ENCODE results near the gene MTNR1A. TPM values are rescaled to one million over a fixed set of nuclear protein-coding genes. Genes with fewer than 3 reads are reported as not detected.

The MTNR1A gene
- not detected for total RNA-seq
- polyA plus RNA-seq, result not detected
- total RNA-seq, result 0 to 0.09 (median 0) reads per million in 6 experiments

- Mint-ChIP-seq H3K4me1 (peaks cover 0 to 4% (median 0%) of the 10 kb centered on the region in 4 donors), H3K27ac (no peak within 1 kb of the TSS), H3K4me3 (no peak within 1 kb of the TSS), H3K27me3 (peaks cover 15 to 31% (median 23%) of the 10 kb centered on the region in 5 donors), H3K36me3 (no peaks in the 10 kb centered on the region), H3K9me3 (peaks cover 0 to 7% (median 2%) of the 10 kb centered on the region in 9 donors)
- no peak for DNase-seq
- ATAC-seq, result no peak
- POLR2A ChIA-PET, result no interaction called here
Observed at GRCh38 chr4:186554914-186555827, at the start of gene MTNR1A. TSS of gene MTNR1A (minus strand) at chr4:186555567. CDS start at chr4:186555365, 202 bp downstream.

GRCh38 chr4:186604124-186604807, 48.9 kb upstream of the MTNR1A start:
- ATAC-seq, result no peak
- POLR2A ChIA-PET, result no interaction called here
- peaks cover 0 to 6% (median 0%) of the 10 kb centered on the region in 5 donors for H3K27me3 Mint-ChIP-seq
- H3K27ac Mint-ChIP-seq, result no peak overlapping the region
- no peak overlapping the region for H3K4me3 Mint-ChIP-seq
- peaks cover 0 to 29% (median 2%) of the 10 kb centered on the region in 9 donors for H3K9me3 Mint-ChIP-seq
- no peaks in the 10 kb centered on the region for H3K36me3 Mint-ChIP-seq
- DNase-seq, result no peak
- H3K4me1 Mint-ChIP-seq, result no peaks in the 10 kb centered on the region

DNA sequence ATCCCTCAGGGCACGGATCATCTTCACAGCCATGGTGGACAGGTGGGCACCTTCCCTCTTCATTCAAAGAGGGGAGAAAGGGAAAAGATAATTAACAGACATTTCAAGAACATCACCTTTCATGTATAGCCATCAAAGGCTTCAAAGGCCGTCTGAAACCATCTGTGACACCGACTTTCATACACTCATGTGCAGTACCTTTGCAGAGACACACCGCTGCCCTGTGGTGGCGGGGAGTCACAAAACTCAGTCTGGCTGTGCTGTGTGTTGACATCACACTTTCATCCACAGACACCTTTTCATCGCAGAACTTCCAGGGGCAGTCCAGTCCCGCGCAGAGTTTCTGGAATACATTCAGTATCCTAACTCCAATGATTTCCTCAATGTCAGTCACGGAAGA, 47.6 kb upstream of the MTNR1A start:
- H3K27me3 Mint-ChIP-seq, result peaks cover 0 to 6% (median 0%) of the 10 kb centered on the region in 5 donors

GRCh38 chr4:186599483-186599882, 44.1 kb upstream of the MTNR1A start:
- H3K36me3 Mint-ChIP-seq, result no peaks in the 10 kb centered on the region
- no peak for ATAC-seq
- peaks cover 0 to 2% (median 0%) of the 10 kb centered on the region in 5 donors for H3K27me3 Mint-ChIP-seq
- H3K27ac Mint-ChIP-seq, result no peak overlapping the region
- no peaks in the 10 kb centered on the region for H3K4me1 Mint-ChIP-seq
- peaks cover 0 to 8% (median 0%) of the 10 kb centered on the region in 9 donors for H3K9me3 Mint-ChIP-seq
- no peak overlapping the region for H3K4me3 Mint-ChIP-seq
- no peak for DNase-seq
- POLR2A ChIA-PET, result no interaction called here

More for the DNA sequence above, 47.6 kb upstream of the MTNR1A start:
- Mint-ChIP-seq H3K27ac (no peak overlapping the region), H3K36me3 (no peaks in the 10 kb centered on the region), H3K4me3 (no peak overlapping the region), H3K4me1 (no peaks in the 10 kb centered on the region), H3K9me3 (peaks cover 0 to 23% (median 2%) of the 10 kb centered on the region in 9 donors)
- POLR2A ChIA-PET, result no interaction called here
- DNase-seq (no peak), ATAC-seq (no peak)

DNA sequence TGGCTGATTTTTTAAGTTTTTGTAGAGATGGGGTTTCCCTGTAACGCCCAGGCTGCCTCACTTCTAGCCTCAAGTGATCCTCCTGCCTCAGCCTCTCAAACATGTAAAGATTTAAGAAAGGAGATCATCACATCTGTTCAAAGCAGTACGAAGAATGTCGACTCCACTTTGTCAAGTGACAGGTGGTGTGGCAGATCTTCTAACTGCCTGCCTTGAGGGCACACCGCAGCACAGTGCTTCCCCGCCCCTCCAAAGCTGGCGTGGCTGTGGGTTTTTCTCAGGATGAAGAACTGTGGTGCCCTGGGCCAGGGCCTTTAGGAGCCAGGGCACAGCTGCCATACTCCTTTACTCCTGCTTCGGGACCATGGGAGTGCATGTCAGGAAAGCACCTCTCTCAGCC, 43.3 kb upstream of the MTNR1A start:
- POLR2A ChIA-PET, result no interaction called here
- no peak for ATAC-seq
- no peaks in the 10 kb centered on the region for H3K4me1 Mint-ChIP-seq
- no peak for DNase-seq
- H3K4me3 Mint-ChIP-seq, result no peak overlapping the region
- no peaks in the 10 kb centered on the region for H3K36me3 Mint-ChIP-seq
- H3K27me3 Mint-ChIP-seq, result peaks cover 0 to 2% (median 0%) of the 10 kb centered on the region in 5 donors
- no peak overlapping the region for H3K27ac Mint-ChIP-seq
- H3K9me3 Mint-ChIP-seq, result peaks cover 0 to 2% (median 0%) of the 10 kb centered on the region in 9 donors

GRCh38 chr4:186596850-186597390, 41.6 kb upstream of the MTNR1A start:
- Mint-ChIP-seq H3K36me3 (no peaks in the 10 kb centered on the region), H3K4me3 (no peak overlapping the region), H3K27ac (no peak overlapping the region), H3K9me3 (no peaks in the 10 kb centered on the region), H3K27me3 (peaks cover 0 to 5% (median 0%) of the 10 kb centered on the region in 5 donors), H3K4me1 (no peaks in the 10 kb centered on the region)
- no peak for ATAC-seq
- no peak for DNase-seq
- POLR2A ChIA-PET, result no interaction called here

- POLR2A ChIA-PET, result no interaction called here
- Mint-ChIP-seq H3K4me3 (no peak overlapping the region), H3K4me1 (no peaks in the 10 kb centered on the region), H3K27me3 (peaks cover 0 to 5% (median 0%) of the 10 kb centered on the region in 5 donors), H3K9me3 (no peaks in the 10 kb centered on the region), H3K36me3 (no peaks in the 10 kb centered on the region), H3K27ac (no peak overlapping the region)
- ATAC-seq (no peak), DNase-seq (no peak)
Observed at GRCh38 chr4:186596346-186596745, 41.0 kb upstream of the MTNR1A start.

DNA sequence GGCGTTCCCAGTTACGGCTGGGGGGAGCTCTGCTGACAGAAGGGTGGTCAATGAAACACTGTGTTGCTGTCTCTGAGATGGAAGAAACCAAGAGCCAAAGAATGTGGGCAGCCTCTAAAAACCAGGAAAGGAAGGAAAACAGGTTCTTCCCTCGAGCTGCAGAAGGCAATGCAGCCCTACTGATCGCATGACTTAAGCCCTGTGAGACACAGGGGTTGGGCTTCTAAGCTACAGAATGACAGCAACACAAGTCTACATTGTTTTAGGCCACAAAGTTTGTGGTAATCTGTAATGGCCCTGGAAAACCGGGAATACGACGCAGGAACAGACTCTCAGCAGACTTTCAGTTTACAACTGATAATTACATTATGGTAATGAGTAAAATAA, 38.2 kb upstream of the MTNR1A start:
- H3K4me3 Mint-ChIP-seq, result no peak overlapping the region
- no peak overlapping the region for H3K27ac Mint-ChIP-seq
- H3K27me3 Mint-ChIP-seq, result peaks cover 0 to 5% (median 0%) of the 10 kb centered on the region in 5 donors
- DNase-seq, result no peak
- POLR2A ChIA-PET, result no interaction called here
- H3K9me3 Mint-ChIP-seq, result no peaks in the 10 kb centered on the region
- ATAC-seq, result no peak
- no peaks in the 10 kb centered on the region for H3K4me1 Mint-ChIP-seq
- H3K36me3 Mint-ChIP-seq, result no peaks in the 10 kb centered on the region

- Mint-ChIP-seq H3K27me3 (peaks cover 0 to 5% (median 0%) of the 10 kb centered on the region in 5 donors), H3K36me3 (no peaks in the 10 kb centered on the region), H3K9me3 (no peaks in the 10 kb centered on the region), H3K4me1 (no peaks in the 10 kb centered on the region), H3K27ac (no peak overlapping the region), H3K4me3 (no peak overlapping the region)
- ATAC-seq (no peak), DNase-seq (no peak)
- POLR2A ChIA-PET, result no interaction called here
Observed at GRCh38 chr4:186592966-186593586, 37.7 kb upstream of the MTNR1A start.

GRCh38 chr4:186592445-186592844, 37.1 kb upstream of the MTNR1A start:
- Mint-ChIP-seq H3K9me3 (no peaks in the 10 kb centered on the region), H3K36me3 (no peaks in the 10 kb centered on the region), H3K4me3 (no peak overlapping the region), H3K27ac (no peak overlapping the region), H3K4me1 (no peaks in the 10 kb centered on the region), H3K27me3 (peaks cover 0 to 5% (median 0%) of the 10 kb centered on the region in 5 donors)
- POLR2A ChIA-PET, result no interaction called here
- ATAC-seq, result no peak
- DNase-seq, result no peak

DNA sequence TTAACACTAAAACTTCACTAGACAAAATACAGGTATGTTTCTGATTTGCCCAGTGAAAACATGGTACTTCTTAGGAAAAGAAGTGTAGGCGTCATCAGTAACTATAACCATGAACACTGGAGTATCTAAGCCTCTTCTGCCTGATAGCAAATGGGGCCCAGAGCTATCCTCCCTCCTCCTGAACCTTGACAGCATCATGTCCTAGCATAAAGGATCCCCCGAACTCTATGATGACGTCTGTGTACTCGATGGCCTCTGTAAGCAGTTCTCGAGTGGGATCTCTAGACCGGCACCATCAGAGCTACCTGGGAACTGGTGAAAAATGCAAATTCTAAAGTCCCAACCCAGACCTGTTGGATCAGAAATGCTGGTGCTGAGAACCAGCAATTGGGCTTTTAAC, 36.3 kb upstream of the MTNR1A start:
- Mint-ChIP-seq H3K36me3 (no peaks in the 10 kb centered on the region), H3K4me1 (no peaks in the 10 kb centered on the region), H3K27ac (no peak overlapping the region), H3K9me3 (no peaks in the 10 kb centered on the region), H3K4me3 (no peak overlapping the region), H3K27me3 (peaks cover 0 to 5% (median 1%) of the 10 kb centered on the region in 5 donors)
- no peak for ATAC-seq
- POLR2A ChIA-PET, result no interaction called here
- no peak for DNase-seq

DNA sequence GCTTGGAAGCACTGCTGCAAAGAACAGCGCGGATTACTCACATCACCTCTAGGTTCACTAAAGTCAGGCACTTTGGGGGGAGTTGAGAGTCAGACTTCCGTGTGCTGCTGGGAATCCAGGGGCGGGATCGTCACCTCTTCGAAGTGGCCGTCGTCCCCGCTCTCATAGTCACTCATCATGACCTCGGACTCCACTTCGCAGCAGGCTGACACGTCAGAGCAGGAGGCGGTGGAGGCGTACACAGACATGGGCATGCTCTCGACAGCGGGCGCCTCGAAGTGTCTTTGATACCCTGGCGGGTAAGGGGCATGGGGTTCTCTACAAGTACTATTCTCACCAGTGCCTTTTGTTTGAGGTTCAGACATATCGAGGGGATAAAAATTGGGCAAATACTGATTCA, 33.1 kb upstream of the MTNR1A start:
- Mint-ChIP-seq H3K36me3 (no peaks in the 10 kb centered on the region), H3K9me3 (no peaks in the 10 kb centered on the region), H3K27ac (no peak overlapping the region), H3K4me1 (no peaks in the 10 kb centered on the region), H3K4me3 (no peak overlapping the region), H3K27me3 (peaks cover 0 to 17% (median 4%) of the 10 kb centered on the region in 5 donors)
- ATAC-seq, result no peak
- POLR2A ChIA-PET, result no interaction called here
- no peak for DNase-seq
